Activated naive CD4-positive, alpha-beta T cell treated with anti-CD3 and anti-CD28 coated beads, Interleukin-2, amount 50 U/mL, for 24 hours (primary cell): Measurements from ENCODE around the gene LMOD3.

Source experiments
- H3K27ac Mint-ChIP-seq: one replicate; pipeline ENCODE4 v1.8.0; 2021; ENCODE audit warnings: mild to moderate bottlenecking, mixed read lengths
- H3K27me3 Mint-ChIP-seq: one replicate; pipeline ENCODE4 v1.8.0; 2021; ENCODE audit warnings: mixed read lengths
- H3K36me3 Mint-ChIP-seq: one replicate; pipeline ENCODE4 v1.8.0; 2021; ENCODE audit warnings: mixed read lengths
- H3K4me1 Mint-ChIP-seq: one replicate; pipeline ENCODE4 v1.8.0; 2021; ENCODE audit warnings: mixed read lengths
- H3K4me3 Mint-ChIP-seq: one replicate; pipeline ENCODE4 v1.8.0; 2021; ENCODE audit warnings: mild to moderate bottlenecking, mixed read lengths
- H3K9me3 Mint-ChIP-seq: one replicate; pipeline ENCODE4 v1.8.0; 2021; ENCODE audit warnings: mixed read lengths

Gene LMOD3

DNA sequence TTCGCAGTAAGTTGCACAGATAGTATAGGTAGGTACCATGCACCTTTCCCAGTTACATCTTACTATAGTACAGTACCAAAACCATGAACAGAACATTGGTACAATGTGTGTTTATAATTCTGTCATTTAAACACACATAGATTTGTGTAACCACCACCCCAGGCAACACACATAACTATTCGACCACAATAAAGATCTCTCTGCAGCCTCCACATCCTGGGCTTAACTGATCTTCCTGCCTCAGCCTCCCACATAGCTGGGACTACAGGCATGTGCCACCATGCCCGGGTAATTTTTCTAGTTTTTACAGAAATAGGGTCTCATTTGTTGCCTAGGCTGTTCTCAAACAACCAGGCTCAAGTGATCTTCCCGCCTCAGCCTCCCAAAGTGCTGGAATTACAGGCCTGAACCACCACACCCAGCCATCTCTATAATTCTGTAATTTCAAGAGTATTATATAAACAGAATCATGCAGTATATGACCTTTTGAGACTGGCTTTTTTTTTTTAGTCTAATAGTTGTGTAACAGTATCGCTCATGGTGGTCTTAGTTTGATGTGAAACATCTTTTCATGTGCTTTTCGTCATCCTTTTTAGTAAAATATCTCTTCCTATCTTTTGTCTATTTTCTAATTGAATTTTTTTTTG is 57.0 kb downstream of the LMOD3 start:
- Mint-ChIP-seq H3K27me3 (no peaks in the 10 kb centered on the region), H3K4me1 (peaks cover 46% of the 10 kb centered on the region), H3K27ac (peak overlapping the region; percentile 84), H3K36me3 (peaks cover 16% of the 10 kb centered on the region), H3K9me3 (no peaks in the 10 kb centered on the region), H3K4me3 (peak overlapping the region; percentile 59)

DNA sequence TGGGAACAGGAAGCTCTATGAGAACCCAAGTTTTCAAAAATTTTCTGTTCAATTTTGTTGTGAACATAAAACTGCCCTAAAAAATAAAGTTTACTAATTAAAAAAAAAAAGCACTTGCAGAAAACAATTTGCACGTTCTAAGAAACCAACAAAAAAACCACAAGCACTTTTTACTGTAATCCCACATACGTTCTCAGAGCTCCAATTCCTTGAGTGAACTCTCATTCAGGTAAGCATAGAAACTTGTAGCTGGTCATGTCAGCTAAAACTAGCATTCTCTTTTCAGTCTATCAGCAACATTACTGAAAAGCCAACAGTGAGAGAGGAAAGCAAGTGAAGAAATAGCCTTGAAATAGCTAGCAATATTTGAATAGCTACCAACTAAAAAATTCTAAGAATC is 58.8 kb downstream of the LMOD3 start:
- Mint-ChIP-seq H3K4me3 (no peak overlapping the region), H3K27me3 (no peaks in the 10 kb centered on the region), H3K36me3 (peaks cover 23% of the 10 kb centered on the region), H3K9me3 (no peaks in the 10 kb centered on the region), H3K27ac (peak overlapping the region; percentile 38), H3K4me1 (peaks cover 58% of the 10 kb centered on the region)

DNA sequence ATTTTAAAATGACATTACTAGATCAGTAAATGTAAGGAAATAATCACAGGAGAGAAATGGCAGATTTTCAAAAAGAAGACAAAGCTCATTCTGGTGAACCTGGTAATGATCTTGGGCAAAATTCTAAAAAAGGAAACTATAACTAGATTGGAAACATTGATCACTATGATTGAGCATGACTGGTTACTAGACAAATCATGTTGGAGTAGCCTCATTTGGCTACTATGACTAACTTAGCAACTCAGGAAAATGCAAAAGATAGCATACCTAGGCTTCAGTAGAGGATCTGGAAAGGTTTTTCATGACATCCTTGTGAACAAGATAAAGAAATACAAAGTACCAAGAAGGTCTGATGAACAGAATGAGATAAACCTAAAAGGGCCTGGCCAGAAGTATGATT is 62.7 kb downstream of the LMOD3 start:
- no peak overlapping the region for H3K4me3 Mint-ChIP-seq
- H3K4me1 Mint-ChIP-seq, result peaks cover 49% of the 10 kb centered on the region
- no peaks in the 10 kb centered on the region for H3K27me3 Mint-ChIP-seq
- H3K27ac Mint-ChIP-seq, result peak overlapping the region; percentile 91
- peaks cover 23% of the 10 kb centered on the region for H3K36me3 Mint-ChIP-seq
- H3K9me3 Mint-ChIP-seq, result no peaks in the 10 kb centered on the region

DNA sequence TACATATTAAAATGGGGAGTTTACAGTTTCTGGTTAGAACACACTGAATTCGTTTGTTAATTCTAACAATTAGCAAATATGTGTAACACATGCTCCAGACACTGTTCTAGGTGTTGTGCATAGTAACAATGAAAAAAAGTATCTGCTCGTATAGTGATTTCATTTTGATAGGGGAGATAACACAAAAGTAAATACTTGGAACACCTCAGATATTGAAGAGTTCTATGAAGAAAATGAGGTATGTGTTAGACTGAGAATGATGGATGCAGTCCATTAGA is 63.5 kb downstream of the LMOD3 start:
- Mint-ChIP-seq H3K27me3 (no peaks in the 10 kb centered on the region), H3K36me3 (peaks cover 23% of the 10 kb centered on the region), H3K4me1 (peaks cover 41% of the 10 kb centered on the region), H3K4me3 (no peak overlapping the region), H3K9me3 (no peaks in the 10 kb centered on the region), H3K27ac (peak overlapping the region; percentile 91)

- H3K4me1 Mint-ChIP-seq, result peaks cover 35% of the 10 kb centered on the region
- no peaks in the 10 kb centered on the region for H3K9me3 Mint-ChIP-seq
- H3K27me3 Mint-ChIP-seq, result no peaks in the 10 kb centered on the region
- H3K4me3 Mint-ChIP-seq, result no peak overlapping the region
- H3K27ac Mint-ChIP-seq, result peak overlapping the region; percentile 91
- peaks cover 22% of the 10 kb centered on the region for H3K36me3 Mint-ChIP-seq
Measured at GRCh38 chr3:69058180-69058946, 64.0 kb downstream of the LMOD3 start.
